GM21528 (cell line): Measurements from ENCODE around the gene FOXJ2.
"Not testable (repeated sequence)": the region's sequence is repeated elsewhere in the genome, so short reads cannot be mapped to it uniquely, and the experiment has no call there.

Experiments
- ATAC-seq: cut with Tn5 transposase; IDR thresholded peaks from one replicate; pipeline ENCODE4 v1.9.1; 2021; ENCODE audit warnings: mild to moderate bottlenecking, moderate library complexity; ENCODE audit not compliant: unreplicated experiment, low FRiP score

The FOXJ2 gene

GRCh38 chr12:8027856-8028255 is 4.7 kb upstream of the FOXJ2 start:
- ATAC-seq, result no peak

- no peak for ATAC-seq
These were observed 4.2 kb upstream of the FOXJ2 start for GRCh38 chr12:8028267-8028666.

GRCh38 chr12:8030189-8030588 is 2.3 kb upstream of the FOXJ2 start:
- no peak for ATAC-seq

DNA sequence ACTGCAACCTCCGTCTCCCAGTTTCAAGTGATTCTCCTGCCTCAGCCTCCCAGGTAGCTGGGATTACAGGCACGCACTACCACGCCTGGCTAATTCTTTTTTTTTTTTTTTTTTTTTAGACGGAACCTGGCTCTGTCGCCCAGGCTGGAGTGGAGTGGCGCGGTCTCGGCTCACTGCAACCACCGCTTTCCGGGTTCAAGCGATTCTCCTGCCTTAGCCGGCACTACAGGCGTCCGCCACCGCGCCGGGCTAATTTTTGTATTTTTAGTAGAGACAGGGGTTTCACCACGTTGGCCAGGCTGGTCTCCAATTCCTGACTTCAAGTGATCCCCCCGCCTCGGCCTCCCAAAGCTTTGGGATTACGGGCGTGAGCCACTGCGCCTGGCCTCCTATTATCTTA is 1.5 kb upstream of the FOXJ2 start:
- not testable (repeated sequence) for ATAC-seq

GRCh38 chr12:8031872-8032241 is 659 bp upstream of the FOXJ2 start:
- ATAC-seq, result no peak

DNA sequence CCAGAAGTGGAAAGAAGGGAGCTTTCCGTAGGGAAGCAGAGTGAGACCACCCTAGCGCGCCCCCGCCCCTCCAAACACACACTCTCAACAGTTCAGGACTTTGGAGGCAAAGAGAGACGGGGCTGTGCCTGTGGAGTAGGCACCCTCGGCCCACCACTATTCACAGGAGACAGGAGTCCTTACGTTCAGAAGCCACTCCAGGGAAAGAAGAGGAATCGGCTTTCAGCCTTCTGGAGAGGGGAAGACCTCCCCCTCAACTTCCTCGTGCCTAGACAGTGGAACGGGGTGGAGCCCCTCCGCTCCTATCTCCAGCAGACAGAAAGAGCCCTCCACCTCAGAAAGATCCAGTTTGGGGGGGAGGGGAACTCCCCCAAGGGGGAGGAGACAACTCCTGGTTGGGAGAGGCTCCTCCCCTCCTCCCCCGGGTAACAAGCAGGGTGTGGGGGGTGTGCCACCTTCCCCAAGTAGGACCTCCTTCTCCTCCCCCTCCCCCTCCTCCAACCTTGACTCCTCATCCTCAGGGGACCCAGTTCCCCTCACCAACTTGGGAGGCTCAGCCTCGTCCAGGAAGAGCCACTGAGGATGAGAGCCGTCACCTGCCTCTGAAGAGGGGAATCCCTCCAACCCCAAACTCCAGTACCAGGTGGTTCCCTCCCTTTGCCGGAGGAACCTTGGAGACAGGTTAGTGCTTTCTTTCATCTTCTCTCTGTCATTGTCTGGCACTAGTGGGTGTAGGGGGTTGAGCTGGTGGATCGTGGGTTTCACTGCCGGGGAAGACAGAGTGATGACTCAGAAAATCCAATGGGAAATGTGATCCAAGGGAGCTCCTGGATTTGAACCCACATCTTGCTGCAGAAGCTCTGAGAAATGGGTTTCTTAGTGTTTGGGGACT is 883 bp downstream of the FOXJ2 start:
- no peak for ATAC-seq

DNA sequence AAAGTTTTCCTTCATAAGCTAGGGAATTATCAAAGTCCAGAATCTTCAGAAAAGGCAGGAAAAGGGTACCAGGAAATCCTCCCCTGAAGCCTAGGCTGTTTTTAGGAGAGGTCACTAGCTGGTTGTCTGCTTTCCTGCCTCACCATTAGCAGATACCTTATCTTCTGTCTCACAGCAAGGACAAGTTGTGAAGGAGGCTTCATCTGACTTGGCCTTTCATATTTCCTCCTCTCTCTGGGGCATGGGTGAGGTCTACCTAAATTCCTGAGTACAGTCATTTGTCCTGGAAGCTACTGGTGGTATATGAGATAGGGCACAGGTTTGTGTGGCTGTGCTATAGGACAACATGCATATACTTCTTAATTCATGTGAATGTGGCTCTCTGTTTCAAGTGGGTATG is 2.3 kb downstream of the FOXJ2 start:
- ATAC-seq, result no peak

GRCh38 chr12:8035440-8036010 is 3.0 kb downstream of the FOXJ2 start:
- ATAC-seq, result no peak

DNA sequence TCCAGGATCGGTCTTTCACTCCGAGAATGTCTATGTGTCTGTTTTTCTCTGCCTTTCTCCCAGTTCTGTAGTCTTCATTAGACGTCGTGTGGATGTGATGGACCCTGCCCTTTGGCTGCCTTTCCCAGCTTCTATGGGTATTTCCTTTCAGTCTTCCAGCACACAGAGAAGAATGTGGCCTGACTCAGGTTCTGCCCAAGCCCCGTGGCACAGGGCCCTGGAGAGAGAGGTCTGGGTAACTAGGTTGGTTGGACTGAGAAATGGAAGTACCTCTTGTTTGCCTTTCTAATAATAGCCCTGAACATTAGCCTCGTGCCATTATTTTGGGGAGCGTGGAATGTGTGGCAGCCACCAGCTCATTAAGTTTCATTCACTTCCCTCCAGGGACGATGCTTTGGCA is 3.8 kb downstream of the FOXJ2 start:
- no peak for ATAC-seq

DNA sequence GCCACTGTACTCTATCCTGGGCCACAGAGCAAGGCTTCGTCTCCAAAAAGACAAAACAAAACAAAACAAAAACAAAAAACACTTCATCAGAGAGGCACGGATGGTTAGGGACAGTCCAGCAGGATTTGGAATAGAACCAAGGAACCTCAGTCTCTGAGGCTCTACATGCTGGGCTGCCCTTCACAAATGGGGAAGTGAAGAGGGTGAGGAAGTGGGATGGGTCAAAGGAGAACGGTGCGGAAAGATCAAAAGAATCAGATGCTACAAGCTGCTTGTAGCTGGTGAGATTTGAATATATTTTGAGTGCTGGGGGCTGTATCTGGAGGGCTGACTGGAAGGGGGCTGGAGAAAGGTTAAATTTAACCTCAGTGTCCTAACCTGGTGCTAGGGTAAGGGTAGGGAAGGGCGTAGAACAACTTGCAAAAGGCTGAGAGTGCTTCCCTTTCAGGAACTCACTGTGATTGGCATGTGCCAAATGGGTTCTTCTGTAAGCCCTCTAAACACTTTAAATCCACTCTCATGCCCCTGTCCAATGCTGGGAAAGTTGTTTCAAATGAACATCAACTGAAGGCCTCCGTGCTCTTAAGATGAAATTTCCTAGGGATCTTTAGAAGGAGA is 4.6 kb downstream of the FOXJ2 start:
- no peak for ATAC-seq

DNA sequence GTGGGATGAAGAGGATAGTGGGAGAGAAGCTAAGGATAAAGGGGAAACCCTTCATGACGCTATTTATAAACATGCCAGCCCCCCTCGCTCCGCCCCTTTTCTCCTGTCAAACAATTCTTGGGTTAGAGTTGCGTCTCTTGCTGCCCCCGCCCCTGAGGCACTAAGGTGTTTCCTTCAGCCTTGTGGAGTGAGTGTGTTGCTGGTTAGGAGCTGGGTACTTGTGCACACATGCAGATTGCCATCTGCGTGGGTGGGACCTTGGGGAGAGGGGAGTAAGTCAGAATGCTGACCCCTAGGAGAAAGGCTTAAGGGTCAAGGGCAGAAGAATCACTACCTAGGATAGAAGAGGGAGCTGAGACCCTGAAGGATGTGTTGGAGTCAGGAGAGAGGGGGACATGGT is 5.4 kb downstream of the FOXJ2 start:
- no peak for ATAC-seq

DNA sequence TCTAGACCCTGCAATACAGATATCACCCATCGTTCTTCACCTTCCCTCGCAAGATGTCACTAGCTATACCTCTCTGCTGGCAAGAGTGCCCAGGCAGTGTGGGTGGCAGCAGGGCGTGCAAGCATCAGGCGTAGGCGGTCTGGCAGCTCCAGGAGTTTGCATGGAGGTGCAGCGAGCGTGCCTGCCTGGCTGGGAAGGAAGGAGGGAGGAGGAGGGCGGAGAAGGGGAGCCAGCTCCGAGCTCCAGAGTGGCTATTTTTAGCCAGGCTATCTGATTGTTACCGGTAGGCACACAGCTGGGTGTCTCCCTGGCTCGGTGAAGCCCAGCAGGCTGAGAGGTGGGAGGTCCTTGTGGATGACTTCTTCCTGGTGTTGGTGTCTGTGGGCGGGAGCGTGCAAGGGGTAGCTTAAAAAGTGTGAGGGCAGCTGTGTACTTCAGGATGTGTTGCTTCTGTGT is 6.2 kb downstream of the FOXJ2 start:
- no peak for ATAC-seq

DNA sequence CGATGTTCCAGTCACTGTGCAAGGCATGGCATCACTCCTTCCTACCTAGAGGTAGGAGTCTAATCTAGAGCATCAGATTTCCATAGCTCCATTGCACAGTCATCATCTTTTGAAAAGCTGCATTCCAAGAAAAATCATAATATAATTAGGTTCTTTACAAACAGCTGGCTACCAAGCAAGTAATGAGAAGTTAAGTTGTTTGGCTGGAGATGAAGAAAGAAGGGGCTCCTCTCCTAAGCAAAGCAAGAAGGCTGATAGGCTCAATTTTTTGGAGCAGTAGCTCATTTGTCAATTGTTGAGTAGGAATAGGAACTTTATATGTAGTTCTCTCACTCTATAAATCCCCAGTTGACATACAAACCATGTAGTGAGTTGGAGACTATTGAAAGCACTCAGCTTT is 8.3 kb downstream of the FOXJ2 start:
- ATAC-seq, result no peak

DNA sequence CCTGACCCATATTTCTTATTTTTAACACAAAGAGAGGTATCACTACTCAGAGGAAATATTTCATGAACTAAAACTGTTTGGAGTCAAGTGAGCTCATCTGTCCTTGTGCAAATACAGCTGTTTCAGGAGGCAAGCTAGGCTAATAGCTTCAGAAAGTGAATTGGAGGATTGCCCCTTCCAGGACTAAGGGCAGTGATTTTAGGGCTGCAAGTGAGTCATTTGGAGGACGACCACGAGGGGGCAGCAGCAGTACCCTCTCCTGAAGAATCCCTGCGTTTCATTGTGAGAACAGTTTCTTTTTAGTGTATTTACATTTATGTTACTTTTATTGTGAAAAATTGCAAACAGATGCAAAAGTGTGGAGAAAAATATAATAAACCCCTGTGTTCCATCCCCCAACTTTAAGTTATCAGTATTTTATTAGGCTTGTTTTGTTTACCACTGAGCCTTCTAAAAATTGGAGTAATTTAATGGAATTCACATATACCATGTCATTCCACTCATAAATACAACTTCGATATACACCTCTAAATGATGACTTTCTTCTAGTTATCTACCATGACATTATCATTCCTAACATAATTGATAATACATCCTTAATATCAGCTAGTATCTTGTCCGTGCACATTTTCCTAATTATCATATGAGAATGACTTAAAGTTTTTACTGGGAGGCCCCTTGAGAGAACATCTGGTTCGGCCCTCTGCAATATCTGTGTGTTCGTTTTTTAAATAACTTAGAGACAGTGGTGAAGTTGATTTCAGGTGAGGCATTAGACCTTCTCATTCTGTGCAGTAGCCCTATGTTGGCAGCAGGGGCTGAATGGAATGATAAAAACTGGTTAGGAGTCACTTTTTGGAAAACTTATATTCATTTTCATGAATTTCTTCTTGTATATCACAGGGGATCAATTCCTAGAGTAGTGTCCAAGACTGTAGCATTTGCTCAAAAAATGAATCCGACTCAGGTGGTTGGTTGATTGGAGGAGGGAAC is 13.7 kb downstream of the FOXJ2 start:
- no peak for ATAC-seq

DNA sequence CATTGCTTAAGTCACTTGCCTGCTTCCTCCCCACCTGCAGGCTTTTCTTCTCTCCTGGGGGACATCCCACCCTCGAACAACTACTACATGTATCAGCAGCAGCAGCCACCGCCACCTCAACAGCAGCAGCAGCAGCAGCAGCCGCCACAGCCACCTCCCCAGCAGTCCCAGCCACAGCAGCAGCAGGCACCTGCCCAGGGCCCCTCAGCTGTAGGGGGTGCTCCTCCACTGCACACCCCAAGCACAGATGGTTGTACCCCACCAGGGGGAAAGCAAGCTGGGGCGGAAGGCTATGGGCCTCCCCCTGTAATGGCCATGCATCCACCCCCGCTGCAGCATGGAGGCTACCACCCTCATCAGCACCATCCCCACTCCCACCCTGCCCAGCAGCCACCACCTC is 15.3 kb downstream of the FOXJ2 start:
- no peak for ATAC-seq

DNA sequence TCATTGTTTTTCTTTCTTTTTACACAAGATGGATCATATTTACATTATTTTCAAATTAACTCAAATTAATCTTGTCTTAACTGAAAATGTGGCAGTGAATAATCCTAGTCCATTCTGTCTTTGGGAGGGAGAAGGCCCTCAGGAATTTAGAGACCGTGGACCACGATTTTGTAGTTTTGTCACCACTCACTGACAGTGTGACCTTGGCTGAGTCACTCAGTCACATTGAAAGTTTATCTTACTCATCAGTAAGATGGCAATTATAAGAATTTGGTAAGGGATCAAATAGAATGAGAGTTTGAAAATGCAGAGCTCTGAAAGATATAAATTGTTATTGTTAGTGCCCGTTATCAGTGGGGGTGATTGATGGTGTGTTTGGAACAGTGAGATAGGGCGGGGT is 16.4 kb downstream of the FOXJ2 start:
- ATAC-seq, result no peak

- ATAC-seq, result no peak
These were observed 18.2 kb downstream of the FOXJ2 start for GRCh38 chr12:8050600-8051250.

DNA sequence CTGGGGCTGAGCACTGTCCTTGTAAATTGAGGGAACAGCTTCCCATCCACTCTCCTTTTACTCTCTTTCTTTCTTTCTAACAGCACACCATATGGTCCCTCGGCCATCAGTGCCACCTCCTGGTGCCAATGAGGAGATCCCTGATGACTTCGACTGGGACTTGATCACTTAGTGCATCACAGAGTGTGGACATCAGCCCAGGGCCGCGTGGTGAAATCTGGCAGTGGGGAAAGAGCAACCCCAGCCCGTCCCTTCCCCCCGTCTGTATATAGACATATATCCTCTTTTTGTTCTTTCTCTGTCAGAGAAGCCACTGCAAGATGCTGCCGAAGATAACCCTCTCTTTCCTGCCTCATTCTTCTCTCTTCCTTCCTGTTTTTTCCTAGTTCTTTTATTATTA is 20.2 kb downstream of the FOXJ2 start:
- no peak for ATAC-seq

DNA sequence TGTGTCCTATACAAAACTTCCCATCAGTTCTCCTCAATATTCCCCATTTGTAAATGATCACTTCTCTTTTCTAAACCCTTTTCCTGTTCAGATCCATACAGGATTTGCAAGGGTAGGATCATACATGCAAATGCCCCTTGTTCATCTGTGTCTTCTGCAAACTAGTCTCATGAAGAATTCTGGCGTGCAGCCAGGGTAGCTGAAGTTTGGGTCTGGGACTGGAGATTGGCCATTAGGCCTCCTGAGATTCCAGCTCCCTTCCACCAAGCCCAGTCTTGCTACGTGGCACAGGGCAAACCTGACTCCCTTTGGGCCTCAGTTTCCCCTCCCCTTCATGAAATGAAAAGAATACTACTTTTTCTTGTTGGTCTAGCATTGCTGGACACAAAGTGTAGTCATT is 22.3 kb downstream of the FOXJ2 start:
- ATAC-seq, result no peak

DNA sequence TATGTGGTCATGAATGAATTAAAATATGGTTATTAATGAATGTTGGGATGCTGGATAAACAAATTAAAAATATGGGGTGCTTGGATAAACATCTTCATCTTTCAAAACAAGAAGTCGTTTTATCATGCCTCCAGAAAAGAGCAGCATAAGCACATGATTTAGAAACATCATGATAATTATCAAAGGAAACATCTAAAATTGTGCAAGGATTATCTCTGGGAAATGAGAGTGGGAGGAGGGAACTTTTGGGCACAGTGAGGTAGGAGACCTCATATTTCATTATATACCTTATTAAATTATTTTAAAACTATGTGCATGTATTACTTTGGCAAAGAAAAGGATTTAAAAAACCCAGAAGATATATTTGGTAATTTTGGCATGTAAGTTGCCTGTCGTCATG is 24.8 kb downstream of the FOXJ2 start:
- no peak for ATAC-seq
